Erythroblast (primary cell): ENCODE data around the gene SNAI1.

Experiments used
- GATA1 ChIP-seq: IDR thresholded peaks from 2 replicates; pipeline ENCODE4 v1.6.1; 2011; ENCODE audit warnings: low read depth, mild to moderate bottlenecking, control low read depth, low read length, moderate library complexity
- POLR2A ChIP-seq: IDR thresholded peaks from 2 replicates; pipeline ENCODE4 v1.6.1; 2011; ENCODE audit warnings: mild to moderate bottlenecking, low read length

- TF ChIP-seq POLR2A (no peak), GATA1 (no peak)
Measured at GRCh38 chr20:50012282-50013263, 29.8 kb downstream of the SNAI1 start.
